ENCODE data around the gene CDH4.

CDH4 gene

DNA sequence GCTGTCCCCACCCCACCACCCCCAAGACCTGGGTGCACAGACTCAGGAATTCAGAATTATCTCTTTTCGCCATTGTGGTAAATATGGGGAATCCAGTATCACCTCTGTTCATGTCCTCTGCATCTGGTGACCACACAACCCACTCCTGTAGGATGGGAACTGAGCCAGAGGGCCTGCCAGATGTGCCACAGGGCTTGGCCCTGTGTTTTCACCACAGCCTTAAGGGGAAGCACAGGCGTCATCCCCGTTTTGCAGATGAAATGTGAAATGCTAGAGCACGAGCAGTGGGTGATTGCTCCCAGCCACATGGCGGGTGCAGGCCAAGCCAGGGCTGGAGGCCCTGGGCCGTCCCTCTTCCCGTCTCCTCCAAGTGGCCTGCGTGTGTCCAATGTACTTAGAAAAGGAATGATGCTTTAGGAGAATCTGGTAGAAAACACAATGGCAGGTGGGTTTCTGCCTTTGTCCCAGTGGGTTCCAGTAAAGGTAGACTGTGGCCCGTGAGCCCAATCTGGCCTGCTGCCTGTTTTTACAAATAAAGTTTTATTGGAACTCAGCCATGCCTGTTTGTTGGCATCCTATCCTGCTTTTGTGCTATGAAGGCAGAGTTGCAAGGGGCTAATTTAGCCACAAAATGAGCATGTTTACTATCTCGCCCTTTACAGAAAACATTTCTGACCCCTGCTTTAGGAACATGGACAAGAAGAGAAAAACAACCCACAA, 309.2 kb downstream of the CDH4 start:
- DNase-seq (ENCODE audit: low spot score) = no peak

DNA sequence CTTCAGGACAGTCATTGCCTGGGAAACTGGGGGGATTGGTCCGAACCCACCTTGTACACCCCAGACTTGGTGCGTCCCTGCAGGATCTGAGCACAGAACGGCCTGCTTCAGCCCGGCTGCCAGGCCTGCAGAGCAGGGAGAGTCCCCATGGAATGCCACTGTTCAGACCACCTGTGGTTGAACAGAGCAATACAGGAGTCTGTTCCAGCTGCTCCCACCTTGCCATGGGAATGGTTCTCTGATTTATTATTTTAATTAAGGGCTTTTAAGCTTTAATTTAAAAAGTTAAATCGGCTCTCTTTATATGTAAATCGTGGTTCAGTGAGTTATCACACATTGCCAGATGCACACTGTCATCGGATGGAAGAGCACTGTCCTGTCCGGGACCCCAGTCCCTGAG, 310.4 kb downstream of the CDH4 start:
- DNase-seq (ENCODE audit: low spot score) = no peak

DNA sequence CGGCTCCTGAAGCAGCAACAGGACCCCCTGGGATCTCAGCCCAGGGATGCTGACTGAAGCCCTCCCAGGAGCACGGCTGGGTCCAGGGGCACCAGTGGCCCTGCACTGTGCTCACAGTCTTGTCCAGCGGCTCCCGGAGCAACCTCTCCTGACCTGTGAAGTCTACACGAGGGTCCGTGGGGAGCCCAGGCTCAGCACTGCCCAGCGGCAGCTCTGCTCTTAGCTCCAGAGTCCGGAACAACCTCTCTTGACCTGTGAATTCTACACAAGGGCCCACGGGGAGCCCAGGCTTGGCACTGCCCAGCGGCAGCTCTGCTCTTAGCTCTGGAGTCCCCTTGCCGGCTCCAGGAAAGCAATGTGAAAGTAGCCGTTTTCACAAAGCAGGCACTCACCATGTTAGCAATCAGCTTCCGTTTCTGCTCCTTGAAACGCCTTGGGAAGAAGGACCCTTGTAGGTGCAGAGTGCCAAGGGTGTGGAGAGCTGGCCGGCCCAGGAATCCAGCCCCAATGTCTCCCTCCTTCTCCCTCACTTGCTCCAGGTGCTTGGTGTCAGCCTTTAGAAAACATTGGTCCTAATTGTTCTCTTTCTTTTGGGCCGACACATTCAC, 310.9 kb downstream of the CDH4 start:
- no peak for DNase-seq (ENCODE audit: low spot score)

DNA sequence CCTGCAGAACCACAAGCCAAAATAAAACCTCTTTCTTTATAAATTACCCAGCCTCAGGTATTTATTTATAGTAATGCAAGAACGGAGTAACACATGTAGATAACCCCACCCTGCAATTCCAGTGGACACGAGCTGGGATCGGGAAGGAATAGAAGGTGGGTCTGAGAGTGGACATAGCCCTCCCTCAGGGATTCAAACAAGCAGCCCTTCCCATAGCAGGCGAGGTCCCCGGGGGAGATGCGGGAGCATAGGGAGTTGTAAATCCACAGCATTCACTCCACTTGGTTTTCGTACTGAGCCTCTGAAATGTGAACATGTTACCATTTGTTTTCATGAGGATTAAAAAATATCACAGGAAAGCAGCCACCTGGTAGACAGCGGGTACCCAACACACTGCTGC, 312.6 kb downstream of the CDH4 start:
- no peak for DNase-seq (ENCODE audit: low spot score)

DNA sequence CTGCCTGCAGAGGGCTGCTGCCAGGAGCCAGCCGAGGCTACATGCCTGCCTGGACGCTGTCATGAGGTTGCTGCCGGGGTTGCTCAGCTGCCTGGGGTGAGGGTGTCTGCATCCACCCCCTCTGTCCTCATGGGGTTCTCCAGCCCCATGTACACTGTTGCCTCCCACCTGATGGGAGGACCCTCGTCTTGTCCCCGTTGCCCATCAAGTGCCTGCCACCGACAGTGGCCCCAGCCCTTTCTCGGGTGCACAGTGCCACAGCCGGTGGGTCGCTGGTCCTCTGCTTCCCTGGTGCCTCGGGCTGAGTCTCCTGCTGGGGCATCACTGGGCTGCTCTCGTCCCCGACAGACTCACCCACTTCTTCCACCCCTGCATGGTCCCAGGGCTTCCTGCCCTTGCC, 313.7 kb downstream of the CDH4 start:
- no peak for DNase-seq (ENCODE audit: low spot score)

DNA sequence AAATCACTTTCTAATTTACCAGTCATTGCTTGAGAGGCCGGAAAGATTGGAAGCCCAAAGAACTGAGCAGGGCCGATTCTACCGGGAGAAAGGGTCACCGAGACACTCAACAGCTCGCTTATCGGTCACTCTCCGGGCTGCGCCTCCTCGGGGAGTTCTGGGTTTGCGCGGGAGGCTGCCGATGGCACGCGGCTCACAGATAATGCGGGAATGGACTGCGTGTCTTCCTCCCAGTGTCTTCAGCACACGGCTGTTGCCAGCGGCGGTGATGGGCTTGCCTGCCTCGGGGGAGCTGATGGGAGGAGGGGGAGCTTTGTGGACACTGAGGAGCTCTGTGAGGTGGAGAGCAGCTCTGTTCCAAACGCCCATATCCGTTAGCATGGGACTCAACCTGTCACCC, 314.6 kb downstream of the CDH4 start:
- no peak for DNase-seq (ENCODE audit: low spot score)

DNA sequence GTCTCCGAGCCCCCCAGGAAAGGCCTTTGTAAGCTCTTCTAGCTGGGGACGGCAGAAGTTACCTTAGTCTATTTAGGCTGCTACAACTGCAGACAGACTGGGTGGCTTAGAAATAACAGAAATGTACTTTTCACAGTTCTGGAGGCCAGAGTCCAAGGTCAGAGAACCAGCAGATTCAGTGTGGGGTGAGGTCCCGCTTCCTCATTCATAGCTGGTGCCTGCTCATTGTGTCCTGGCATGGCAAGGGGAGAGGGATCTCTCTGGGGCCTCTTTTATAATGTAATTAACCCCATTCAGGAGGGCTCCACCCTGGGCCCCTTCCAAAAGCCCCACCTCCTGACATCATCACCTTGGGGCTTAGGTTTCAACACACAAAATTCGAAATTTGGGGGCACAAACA, 315.1 kb downstream of the CDH4 start:
- no peak for DNase-seq (ENCODE audit: low spot score)

DNA sequence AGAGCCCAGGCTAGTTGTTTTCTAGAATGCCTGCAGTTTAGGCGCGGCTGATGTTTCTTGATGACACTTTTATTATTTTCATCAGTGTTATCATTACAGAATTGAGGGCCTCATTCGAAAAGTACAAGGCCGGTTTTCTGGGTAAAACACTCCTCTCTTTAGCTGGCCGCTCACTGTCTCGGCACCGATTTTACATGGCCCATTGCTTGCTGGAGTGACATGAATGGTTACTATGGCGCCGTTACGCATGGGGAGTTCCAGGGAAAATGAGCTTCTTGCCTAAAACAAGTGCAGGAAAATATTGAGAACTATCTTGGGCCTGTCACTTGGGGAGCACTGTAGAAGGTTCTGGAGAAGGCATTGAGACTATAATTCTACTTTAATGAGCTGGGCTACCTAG, 317.8 kb downstream of the CDH4 start:
- no peak for DNase-seq (ENCODE audit: low spot score)

DNA sequence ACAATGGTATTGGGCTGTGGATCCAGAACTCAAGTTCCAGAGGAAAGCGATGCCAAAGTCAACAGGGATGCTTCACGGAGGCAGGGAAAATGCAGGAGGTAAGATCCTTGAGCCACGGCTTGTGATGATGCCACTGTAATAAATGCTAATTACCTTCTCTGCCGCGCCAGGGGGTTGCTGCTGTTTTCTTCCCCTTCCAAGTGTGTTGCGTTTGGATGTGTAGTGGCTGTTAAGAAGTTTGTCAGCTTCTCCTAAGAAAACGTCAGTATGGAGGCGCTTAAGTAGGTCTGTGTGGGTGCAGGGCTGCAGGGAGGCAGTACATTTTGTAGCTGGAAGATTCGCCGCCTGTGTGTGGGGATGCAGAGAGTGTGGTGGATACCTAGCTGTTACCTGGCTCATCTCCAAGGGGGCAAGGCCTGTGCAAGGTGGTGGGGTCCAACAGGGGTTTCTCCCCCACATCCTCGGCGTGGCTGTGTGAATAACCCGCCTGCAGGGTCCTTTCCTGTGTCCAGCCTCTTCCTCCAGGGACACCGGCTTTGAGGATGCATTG, 318.7 kb downstream of the CDH4 start:
- DNase-seq (ENCODE audit: low spot score) = no peak

DNA sequence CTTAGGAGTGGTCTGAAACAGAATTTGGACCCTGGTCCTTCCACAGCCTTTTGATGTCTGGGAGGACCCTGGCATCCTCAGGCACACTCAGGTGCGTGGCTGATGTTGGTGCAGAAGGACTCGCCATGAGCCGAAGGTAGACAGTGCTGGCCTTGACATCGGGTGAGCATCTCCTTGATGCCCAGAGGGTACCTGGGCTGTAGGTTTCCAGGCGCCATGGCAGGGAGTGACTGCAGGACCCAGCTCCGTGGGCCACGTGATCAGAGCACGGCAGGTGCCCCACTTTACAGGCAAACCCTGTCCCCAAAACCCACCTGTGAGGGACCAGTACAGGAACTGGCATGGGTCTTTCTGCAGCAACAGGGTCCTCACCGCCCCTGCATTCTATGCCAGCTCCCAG, 319.2 kb downstream of the CDH4 start:
- DNase-seq (ENCODE audit: low spot score) = no peak

DNA sequence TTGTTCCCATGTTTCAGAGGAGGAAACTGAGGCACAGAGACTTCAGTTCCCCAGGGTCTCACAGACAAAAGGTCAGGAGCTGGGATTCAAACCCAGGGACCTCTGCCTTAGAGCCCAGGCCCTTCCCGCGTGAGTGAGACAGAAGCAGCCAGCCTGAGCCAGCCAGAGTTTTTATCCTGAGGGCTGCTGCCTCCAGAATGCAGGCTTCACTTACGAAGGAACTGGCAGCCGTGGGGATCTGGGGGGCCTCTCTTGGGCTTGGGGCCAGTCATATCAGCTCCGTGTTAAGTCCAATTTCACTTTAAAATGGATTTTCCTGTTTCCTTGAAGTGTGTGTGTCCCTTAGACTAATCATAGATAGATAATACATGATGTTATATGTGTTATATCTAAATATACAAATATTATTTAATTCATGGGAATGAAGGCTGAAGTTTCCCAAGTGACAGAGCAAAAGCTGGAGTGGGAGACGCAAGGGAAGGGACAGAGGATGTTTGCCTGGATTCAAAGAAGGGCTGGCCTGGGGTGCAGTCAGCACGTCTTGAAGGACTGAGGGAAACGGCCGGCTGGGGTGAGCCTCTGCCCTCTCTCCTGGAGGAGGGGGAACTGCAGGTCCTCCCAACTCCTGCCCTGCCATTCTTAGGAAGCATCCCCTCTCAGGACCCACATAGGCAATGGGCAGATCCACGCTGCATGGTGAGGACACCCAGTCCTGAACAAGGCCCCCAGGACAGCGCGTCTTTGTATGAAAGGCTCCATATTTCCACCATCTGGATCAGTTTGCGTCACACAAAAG, 320.1 kb downstream of the CDH4 start:
- no peak for DNase-seq (ENCODE audit: low spot score)

DNA sequence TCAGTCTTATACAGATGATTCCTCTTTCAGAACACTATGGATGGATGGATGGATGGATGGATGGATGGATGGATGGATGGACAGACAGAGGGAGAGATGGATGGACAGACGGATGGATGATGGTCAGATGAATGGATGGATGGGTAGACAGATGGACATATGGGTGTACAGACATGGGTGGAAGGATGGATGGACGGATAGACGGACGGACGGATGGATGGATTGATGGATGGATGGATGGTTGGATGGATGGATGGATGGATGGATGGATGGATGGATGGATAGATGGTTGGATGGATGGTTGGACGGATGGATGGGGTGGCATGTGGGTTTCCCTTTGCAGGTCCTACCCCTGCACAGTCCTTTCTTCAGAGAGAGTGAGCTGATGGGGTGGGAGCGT, 320.7 kb downstream of the CDH4 start:
- no peak for DNase-seq (ENCODE audit: low spot score)

DNA sequence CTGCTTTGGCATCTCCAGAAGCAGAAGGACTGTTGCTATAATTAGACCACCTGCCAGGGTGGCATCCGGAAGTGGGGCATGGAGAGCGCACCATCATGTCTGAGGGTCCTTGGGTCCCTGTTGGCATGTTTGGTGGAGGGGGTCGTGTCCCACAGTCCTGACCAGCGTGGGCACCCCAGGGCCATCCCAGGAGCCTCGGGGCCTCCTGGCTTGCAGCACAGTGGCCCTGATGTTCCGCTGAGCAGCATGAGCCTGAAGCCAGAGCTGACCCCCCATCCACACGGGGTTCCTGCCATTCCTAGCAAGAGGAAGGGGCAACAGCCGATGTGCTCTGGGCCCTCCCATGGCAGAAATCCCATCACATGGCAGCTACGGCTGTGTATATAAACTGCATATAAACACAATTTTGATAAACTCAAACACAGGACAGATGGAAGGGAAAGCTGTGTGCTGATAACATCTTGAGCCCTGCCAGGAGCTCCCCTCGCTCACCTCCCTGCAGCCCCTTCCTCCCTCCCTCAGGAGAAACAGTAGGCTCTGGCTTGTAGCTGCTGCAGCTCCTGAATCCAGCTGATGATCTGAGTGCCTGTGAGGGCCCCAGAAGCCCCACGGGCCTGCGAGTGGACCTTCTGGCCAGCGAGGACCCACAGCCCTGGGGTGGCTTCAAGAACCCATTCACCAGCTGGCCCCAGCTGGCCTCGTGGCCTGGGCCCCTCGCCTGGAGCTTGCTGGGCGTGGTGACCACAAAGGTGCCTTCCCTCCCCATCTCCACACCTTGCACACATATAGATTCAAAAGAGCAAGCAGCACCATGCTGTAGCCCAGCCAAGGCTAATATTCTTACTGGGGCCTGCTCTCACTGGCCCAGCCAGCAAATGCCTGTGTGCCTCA, 321.6 kb downstream of the CDH4 start:
- no peak for DNase-seq (ENCODE audit: low spot score)

DNA sequence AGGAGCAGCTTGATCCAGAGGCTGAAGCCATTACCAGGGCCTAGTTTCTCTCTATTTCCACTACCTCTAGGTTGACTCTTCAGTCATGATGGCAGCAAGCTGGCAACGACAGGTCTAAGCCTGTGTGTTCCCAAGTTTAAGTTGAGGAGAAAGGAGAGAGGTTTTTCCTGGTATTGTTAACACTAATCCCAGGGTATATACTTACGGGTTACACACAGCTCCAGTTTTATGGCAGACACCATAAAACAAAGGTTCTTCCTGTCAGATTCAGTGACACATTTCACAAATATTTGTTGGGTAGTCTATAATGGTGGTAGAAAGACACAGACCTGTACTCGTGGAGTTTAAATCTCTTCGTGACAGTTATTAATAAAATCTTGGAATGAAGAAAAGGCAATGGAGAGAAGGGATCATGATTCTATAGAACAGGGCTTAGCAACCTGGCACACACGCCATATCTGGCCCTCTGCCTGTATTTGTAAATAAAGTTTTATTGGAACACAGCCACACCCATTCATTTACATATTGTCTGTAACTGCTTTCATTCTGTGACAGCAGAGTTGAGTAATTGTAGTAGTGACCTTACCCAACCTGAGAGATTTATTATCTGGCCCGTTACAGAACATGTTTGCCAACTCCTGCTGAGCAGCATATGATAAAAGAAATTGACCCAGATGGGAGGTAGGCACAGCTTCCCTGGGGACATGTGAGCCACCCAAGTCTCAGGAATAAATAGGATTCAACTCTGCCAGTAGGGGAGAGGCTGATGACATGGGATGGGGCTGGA, 323.3 kb downstream of the CDH4 start:
- DNase-seq (ENCODE audit: low spot score) = peak; percentile 39

DNA sequence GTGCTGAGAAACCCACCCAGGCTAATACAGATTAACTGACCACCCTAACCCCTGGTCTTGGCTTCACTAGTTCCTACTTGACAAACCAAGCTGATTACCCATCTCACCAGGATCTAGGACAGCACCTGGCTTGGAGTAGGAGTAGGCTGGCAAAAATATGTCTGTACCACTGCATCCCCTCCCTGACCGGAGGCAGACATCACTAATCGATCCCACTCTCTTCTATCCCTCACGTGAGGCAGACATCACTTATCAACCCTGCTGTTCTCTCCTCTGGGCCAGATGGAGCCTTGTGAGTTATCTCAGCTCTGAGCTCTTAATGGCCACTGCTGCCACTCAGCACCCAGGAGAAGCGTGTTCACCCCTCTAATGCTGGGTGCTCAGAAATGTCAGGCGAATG, 324.3 kb downstream of the CDH4 start:
- no peak for DNase-seq (ENCODE audit: low spot score)

DNA sequence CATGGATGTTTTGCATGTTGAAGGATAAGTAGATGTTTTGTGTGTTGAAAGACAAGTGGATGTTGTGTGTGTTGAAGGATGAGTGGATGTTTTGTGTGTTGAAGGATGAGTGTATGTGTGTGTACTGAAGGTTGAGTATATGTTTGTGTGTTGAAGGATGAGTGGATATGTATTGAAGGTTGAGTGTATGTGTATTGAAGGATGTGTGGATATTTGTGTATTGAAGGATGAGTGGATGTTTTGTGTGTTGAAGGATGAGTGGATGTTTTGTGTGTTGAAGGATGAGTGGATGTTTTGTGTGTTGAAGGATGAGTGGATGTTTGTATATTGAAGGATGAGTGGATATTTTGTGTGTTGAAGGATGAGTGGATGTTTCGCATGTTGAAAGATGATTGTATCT, 325.0 kb downstream of the CDH4 start:
- DNase-seq (ENCODE audit: low spot score) = no peak

DNA sequence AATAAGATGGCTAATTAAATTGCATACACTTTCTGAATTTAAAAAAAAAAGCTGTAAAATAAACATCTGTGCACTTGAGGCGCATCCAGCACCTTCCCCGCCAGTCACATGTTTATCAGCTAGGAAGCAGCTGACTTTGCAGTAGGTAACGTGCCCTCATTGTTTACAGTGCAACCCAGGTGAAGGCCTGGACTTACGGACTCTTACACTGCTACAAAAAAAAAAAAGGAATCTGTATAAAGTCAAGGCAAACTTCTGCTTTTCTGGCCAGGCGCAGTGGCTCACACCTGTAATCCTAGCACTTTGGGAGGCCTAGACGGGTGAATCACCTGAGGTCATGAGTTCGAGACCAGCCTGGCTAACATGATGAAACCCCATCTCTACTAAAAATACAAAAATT, 327.8 kb downstream of the CDH4 start:
- DNase-seq (ENCODE audit: low spot score) = no peak

DNA sequence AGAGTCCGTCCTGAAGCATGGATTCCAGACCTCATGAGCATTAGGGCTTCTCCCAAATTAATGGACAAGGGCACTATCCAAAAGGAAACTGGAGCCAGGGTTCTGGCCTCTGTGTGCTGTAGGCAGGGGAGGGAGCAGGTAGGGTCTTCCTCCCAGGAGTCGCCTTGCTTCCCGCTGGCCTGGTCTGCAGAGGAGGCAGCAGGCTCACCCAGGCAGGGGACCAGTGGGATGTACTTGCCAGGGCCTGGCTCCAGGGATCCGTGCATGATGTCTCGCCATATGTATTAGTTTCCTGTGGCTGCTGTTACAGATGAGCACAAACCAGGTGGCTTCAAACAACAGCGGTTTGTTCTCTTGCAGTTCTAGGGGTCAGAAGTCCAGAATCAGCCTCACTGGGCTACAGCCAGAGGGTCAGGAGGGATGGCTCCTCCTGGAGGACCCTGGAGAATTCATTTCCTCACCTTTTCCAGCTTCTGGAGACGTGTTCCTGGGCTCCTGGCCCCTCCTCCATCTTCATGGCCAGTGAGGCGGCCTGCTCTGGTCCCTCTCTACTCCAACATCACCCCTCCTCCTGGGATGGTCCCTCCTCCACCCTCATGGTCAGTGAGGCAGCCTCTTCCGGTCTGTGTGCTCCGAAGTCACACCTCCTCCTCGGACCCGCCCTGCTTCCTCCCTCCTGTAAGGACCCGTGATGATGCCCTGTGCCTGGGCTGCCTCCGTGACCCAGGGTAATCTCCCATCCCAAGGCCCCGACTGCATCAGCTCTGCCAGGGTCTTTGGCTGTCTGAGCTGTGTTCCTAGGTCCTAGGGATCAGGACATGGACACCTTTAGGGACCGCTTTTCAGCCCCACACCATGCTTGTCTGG, 329.1 kb downstream of the CDH4 start:
- no peak for DNase-seq (ENCODE audit: low spot score)

DNA sequence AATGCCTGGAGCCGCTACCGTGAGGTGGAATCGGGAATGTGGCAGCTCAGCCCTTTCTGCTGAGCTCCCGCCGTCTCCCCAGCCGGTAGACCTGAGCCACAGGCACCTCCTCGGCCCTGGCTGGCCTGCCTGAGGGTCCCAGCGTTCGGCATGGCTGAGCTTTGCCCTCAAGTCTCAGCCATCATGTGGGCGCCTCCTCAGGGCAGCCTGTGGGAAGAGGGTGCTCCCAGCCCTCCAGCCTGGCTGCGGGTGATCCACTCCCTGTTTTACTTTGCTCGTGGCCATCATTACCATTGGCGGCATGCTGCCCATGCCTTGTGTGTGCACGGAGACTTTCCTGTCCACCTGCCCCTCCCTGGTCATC, 329.7 kb downstream of the CDH4 start:
- no peak for DNase-seq (ENCODE audit: low spot score)

DNA sequence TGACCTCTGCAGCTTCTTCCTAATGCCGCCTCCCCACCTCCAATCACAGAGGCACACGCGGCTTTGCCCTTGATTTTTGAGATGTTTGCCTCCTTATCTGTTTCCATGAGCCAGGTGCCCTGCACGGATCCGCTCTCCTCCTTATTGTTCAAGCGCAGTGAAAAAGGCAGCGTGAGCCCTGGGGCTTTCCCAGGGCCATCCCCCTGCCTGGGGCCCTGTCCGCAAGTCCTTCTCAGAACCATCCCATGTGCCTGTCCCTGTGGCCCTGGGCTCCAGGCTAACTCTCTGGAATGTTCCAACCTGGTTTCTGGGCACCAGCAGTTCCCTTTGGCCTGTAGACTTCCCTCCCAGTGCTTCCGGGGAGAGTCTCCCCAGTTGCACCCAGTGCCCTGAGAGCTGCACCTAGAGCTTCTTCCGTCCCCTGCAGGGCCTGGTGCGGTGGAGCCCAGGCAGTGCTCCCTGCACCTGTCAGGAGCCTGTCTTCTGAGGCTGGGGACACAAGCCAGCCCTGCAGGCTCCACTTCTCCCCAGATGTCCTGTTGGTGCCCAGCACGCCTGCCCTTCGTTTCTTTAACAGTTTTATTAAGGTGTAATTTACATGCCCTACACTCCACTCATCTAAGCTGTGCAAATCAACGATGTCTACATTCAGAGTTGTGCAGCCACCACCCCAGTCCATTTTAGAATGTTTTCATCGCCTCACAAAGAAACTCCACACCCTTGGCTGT, 330.3 kb downstream of the CDH4 start:
- DNase-seq (ENCODE audit: low spot score) = no peak
